NCI-H1694 treated with DMSO at 0.1 percent for 48 hours (cell line): ENCODE results near the gene CBLN4.

Experiments
- DNase-seq: peaks from one replicate; lab custom pipeline; 2025; lab: John Stamatoyannopoulos, UW

The CBLN4 gene

DNA sequence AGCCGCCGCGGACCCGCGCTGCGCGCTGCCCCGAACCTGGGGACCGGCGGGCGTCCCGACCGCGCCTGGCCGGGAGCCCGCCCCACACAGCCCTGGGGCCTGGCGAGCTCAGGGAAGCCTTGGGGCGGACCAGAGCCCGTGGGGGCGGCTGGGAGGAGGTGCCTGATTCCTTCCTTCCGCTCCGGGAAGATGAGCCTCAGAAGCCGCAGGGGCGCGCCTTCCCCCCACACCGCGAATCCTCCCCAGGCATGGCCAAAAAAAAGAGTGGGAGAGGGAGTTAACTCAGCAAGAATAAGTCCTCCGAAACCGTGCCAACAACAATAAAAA lies at the start of gene CBLN4:
TSS of gene CBLN4 (minus strand) at position 131 of the 327 bp plus-strand sequence. CDS start 1,348 bp downstream, outside the sequence.
- DNase-seq = no peak

DNA sequence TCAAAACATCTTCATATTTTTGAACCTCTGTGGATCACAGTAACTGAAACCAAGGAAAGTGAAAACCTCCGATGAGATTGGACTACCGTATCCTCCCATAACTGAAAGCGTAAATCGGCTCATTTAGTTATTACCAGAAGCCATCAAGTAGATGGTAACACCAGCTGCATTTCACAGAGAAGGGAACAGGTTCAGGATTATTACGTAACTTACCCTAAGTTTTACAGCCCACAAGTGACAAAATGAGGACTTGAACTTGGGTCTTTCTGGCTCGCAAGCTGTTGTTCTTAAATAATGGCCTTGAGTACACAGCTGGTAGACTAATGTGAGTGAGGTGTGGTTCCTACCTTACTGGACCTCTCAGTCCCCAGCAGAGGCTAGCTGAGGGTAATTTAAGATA lies 37.9 kb upstream of the CBLN4 start:
- DNase-seq = no peak

DNA sequence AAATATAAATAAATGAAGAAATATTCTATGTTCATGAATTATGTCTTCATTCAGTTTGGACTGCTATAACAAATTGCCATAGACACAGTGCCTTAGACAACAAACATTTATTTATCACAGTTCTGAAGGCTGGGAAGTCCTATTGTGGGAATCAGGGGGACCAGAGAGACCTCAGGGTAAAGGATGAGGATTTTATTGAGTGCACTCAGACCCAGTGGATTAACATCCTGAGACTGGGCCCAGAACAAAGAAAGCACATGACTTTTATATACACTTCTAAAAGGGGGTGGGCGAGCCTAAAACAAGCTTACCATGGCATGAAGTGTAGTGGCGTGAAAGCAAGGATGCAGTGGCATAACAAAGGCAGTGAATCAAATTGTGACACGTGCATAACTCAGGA lies 26.9 kb upstream of the CBLN4 start:
- DNase-seq = no peak

DNA sequence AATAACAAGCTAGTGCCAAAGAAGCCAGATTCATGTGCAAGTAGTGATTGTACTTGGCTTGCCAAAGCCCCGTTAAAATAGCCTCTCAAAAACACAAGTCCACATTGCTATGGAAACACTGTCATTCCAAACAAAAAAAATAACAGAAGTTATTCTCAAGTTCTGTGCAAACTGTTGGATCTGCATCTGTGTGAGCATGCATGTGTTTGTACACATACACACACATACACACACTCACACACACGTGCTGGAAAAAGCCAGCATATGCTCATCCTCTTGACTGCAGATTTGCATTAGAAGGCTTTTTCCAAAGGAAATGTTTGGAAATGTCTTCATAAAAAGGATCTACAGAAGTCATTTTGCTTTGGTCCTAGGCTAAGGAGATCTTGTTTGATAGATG lies 13.4 kb upstream of the CBLN4 start:
- no peak for DNase-seq

DNA sequence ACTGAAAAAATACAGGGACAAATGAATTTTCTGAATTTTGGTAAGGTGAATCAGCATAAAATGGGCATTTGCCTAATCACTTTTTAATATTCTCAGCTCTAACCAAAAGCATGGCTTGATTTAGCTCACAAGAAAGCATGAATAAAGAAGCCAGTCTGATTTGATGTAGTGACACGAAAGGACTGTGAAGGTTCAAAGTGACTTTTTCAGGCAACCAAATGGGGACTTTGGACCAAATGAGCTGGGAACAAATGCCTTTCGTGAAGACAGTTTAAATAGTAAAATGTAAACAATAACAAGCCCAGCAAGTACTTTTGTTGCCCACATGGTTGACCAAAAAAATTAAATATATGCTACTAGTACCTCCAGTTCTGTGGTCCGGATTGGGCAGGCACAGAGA lies 12.9 kb upstream of the CBLN4 start:
- DNase-seq = no peak

DNA sequence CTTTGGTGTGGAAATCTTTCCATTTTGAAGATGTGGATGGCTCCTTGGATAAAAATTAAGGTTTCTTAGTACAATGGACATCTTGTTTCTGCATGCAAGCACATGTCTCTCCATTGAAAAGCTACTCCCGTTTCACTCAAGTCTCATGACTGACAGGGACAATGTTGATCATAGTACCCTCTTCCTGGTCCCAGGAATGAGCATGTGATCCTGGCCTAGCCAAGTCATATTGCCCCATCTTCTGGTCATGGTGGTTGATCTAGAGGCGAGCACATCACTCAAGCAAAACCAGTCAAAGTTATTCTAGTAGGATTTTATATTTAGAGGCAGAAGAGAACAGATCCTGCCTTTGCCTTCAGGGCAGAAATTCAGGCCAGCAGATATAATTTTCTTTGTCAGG lies 12.2 kb upstream of the CBLN4 start:
- DNase-seq = no peak

DNA sequence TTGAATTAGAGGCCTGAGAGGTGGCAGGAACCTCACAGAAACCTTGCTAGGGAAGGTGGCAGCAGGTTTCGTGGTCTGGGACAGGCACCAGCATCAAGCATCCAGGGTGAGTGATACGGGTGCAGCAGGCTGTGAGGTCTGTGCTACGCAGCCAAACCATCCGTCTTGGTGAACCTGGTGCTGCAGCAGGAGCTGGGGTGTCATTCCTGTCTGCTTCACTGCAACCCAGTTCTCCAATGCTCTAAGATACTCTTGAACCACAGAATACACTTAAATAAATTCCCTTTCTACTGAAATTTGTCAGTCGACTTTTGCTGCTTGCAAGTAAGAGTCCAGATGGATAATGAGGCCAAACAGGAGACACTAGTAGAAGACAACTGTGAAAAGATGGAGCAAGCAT lies 9.7 kb upstream of the CBLN4 start:
- DNase-seq = no peak

DNA sequence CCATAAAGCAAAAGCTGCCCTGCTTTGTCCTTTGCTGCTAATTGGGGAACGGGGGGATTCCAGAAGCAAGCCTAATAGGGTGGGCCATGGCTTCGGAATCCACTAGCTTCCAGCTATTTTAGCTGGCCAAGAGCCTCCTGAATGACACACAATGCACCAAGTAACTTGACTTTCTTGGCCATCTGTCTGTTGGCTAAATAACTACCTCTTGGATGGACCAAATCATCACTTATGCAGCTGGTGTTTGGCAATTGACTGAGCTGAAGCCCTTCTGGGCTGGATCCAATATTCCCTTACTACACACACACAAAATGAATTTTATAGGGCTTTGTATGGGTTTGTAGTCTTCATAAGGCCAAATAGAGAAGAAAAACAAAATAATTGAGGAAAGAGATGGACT lies 8.8 kb upstream of the CBLN4 start:
- no peak for DNase-seq

DNA sequence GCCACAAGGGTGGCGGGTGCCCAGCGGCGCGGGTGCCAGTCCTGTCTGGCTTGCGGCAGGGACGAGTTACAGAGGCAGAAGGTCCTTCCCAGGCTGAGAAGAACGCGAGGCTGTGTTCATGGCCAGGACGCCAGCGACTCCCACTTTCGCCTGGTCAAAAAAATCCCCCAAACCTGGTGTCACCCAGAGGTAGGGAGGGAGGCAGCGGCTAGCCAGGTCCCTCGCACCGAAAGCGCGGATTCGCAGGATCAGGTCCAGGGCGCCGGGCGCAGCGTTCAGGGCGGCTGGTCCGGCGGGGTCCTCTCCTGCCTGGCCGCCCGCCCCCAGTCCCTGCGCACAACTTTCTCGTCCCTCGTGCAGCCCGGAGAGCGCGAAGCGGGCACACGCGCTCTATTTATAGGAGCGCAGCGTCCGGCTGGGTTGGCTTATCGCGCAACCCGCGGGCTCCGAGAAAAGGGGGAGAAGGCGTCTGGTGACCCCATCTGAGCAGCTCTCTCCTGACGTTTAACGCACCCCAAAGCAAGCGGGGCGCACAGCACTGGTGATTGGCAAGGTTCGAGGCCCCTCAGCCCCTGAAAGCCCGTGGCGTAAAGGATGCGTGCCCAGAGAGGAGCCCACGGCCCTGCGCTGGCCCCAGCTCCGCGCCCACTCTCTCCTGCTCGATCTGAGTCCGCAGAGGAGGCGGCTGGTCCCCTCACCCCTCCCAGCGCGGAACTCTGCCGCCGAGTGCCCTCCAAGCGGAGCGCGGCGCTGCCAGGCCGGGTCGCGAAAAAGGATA lies 519 bp downstream of the CBLN4 start:
- DNase-seq = no peak

DNA sequence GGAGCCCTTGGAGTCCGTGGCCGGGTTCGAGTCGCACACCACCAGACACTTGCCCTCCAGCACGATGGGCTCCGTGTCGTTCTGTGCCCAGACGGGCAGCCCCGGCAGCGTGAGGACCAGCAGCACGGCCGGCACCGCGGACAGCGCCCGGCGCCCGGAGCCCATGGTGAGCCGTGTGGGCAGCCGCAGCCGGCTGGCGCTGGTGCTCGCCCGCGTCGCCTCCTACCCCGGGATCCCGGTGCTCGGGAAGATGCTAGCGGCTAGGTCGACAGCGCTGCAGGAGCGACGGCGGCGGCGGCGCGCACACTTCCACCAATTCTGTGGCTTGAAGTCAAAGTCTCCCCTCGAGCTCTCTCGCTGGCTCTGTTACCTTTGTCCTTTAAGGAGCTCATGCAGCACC lies 1.3 kb downstream of the CBLN4 start:
- DNase-seq = no peak

DNA sequence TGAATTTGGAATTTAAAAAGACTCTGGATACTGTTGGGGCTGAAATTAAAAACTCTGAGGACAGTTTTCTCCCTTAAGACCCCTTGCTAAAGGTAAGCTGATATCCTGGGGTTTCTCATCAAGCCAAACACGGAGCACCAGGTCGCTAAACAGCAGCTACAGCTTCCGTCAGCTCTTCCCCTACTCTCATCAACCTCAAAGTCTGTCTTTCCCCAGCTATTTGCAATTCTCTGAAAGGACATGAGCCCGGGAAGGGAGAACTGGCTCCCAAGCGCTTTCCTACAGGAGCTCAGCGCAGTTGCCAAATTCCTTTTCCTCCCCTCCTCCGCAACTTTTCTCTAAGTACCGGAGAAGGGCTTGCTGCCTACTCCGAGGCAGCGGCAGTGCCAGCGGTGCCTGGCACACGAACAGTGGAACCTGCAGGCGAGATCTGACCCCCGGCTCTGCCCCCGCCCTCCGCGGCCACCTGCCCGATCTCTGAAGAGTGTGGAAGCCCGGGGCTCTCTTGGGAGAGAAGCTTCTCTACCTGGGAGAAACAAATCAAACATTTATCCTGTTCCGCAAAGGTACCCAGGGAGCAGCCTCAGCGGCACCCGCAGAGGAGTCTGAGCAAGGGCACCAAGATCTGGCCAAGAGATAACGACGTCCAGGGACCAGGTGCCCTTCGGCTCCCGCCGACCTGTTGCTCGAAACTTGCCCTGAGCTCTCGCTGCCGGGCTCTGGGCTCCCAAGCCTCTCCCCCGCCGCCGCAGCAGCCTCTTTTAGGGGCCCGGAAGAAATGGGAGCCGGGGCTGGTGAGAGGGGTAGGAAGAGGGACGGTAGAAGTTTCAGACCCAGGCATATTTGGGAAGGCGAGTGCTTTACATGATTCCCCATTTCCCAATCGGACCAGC lies 2.2 kb downstream of the CBLN4 start:
- no peak for DNase-seq

DNA sequence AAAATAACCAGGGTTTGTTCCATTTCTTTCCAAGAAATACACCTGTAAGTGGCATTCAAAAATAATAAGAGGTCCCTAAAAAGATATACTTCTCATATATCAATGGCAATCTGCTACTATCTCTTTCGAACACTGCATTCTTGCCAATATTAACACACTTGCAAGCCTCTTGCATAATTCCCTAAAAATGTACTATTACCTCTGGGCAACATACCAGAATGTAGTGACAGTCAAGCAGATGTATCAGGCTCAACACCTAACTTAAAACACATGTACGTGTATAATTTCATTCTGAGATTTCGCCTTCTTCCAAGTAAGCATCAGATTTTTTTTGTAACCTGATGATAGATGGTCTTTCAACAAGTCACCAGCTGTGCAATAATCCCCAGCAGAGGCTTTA lies 3.4 kb downstream of the CBLN4 start:
- DNase-seq = no peak

DNA sequence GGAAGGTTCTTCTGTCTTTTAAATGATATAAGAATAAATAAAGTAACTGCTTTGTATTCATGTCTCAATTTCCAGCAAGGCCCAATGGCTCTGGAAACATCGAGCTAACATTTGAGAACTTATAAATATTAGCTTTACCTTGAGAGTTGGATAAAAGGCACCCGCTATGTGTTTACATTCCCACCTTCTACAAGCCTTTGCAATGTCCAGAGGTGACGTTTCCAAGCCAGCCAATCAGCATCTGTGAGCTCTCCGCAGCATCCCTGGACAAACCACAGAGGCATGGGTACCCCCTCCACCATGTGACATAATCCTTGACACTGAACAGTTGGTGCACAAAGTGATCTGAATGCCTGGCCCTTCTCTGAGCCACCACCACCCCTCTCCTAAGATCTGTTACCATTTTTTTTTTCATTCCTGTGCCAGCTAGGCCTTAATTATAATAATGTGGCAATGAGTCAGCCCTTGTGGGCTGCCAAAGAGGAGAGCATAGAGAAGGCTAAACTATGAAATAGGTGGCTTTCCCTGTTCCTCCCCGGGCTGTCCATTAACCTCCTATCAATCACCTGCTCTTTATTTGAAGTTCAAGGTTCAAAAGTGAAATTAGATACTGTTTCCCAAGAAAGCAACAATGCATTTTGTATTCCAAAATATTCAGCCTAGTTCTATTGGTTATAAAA lies 4.1 kb downstream of the CBLN4 start:
- DNase-seq = no peak

DNA sequence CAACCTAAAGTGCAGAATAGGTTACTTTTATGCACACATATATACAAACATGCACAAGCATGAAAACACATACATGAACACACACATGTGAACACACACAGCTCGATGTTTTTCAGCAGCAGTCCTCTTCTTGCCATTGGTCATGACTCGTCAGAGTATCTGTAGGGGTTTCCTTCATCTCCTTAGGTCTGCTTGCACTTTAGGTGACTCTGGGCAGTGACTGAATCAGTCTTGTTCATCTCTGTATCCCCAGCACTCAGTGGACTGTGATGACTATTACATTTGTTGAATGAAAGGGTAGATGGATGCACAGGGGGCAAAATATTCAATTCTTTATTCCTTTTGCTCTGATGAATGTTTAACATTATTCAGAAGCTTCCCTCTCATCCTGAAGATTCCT lies 26.8 kb downstream of the CBLN4 start:
- no peak for DNase-seq

DNA sequence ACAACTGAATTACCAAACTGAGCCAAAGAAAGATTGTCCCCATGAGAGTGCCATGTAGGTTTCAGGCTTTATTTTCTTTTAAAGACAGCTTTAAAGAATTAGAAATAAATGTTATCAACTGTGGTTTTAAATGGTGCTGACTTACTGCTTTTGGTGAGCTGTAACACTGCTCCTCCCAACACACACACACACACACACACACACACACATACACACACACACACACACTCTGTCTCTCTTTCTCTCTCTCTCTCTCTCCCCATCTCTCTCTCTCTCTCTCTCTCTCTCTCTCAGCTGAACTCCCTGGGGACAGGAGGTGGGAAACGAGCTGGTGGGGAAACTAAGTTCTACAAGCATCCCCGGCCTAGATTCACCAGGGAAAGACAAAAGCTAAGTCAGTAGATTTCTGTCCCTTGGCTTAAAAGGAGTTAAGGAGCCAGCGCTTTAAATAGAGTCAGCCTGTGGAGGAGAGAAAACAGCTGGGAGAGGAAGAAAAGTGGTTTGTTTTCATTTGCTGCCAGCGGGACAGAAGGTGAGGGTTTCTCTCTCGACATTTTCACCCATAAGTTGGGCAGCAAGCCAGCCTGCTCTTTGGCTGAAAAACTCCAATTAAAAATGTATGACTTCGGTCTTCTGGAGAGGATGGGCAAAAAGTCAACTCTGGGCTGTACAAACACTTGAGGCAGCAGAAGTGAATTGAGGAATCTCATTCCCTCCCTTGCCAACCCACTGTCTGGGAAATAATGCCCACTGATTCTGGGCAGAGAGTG lies 27.4 kb downstream of the CBLN4 start:
- DNase-seq = no peak

DNA sequence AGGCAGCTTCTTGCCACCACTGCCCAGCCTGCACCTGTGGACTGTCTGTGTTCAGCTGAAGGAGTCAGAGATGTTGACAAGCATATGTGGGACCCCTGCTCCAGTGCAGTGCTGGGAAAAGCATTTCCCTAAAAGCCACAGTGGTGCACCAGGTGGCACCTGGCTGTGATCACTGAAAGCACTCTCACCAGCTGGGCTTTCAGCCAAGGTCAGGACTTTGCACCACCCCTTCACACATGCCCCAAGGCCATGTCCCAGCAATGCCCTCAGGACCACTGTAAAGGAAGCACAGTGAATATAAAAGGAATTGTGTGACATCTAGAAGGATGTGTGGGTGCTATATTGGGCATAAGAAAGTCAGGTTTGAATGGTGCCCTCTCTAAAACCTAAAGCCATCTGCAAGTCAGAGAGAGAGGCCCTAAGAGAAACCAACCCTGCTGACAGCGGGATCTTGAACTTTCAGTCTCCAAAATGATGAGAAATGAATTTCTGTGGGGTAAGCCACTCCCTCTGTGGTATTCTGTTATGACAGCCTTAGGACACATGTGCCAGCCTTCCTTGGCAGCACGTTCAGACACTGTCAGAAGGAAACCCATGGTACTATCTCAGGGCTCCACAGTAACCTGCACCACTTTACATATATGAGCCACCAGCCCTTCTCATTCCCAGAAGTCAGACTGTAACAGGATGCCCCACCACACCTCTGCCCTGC lies 30.7 kb downstream of the CBLN4 start:
- DNase-seq = no peak

DNA sequence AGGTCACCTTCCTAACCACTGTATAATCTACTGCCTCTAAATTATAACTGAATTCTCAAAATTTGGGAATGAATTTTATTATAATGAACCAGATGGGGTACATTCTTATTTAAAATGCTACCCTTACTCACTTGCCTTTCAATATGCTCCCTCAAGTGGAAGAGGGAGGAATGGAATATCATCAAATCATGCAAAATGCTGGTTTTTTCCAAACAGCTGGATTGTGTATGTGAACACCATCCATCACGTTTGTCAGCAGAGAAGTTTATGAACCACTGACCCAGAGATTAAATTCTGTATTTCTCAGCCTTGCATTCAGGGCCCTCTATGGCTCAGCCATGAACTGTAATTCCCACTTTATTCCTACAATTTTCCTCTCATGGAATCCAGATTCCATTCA lies 40.5 kb downstream of the CBLN4 start:
- no peak for DNase-seq

DNA sequence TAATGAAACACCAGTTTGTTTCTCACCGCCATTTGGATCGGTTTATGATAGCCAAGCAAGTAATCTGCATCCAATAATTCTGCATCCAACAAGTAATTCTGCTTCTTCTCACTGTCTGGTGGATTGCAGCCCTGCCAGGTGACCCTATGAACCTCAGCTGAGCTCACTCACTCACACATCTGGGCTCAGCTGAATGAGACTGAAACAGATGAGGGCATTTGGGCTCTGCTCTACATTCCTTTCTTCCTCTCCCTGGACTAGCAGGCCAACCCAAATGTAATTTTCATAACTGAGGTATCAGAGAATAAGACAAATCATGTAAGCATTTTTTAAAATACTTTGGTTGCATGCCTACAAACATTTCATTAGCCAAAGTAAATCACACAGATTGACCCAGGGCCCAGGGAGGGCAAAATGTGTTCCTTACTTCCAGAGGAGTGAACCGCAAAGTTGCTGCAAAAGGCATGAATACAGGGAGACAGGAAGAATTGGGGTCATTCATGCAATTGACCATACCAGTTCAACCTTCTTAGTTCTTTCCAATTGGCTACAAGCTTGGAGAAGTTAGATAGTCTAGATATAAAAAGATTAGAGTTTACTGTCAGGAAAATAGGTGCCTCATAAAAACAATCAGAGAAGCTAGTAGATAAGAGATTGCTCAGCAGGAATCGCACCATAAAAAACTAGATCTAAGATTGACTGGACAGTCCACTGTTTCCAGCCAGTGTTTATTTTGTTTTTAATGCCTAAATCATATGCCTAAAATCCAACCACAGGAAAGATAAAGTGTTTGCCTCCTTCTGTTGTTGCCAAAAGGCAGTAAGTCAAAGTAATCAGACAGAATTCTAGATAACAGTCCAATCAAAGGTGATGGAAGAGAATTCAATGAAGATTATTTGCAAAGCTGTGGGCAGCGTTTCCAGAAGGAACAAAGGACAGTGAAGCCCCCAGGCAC lies 43.7 kb downstream of the CBLN4 start:
- no peak for DNase-seq

DNA sequence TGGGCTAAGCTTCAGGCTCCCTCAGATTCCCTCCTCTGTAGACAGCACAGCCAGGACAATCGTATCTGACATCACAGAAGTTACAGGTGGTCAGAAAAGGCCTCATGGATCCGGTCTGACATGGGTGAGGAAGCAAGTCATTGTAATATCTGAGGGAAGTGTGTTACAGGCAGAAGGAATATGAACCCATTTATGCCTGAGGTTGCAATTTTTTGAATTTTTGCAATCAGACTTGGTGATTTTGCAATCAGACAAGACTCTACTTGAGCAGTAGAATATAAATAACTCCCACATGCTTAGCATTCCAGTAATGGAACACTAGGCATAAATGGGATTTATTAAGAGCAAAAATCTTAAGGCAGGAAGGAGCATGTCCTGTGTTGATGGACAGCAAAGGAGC lies 52.1 kb downstream of the CBLN4 start:
- no peak for DNase-seq

DNA sequence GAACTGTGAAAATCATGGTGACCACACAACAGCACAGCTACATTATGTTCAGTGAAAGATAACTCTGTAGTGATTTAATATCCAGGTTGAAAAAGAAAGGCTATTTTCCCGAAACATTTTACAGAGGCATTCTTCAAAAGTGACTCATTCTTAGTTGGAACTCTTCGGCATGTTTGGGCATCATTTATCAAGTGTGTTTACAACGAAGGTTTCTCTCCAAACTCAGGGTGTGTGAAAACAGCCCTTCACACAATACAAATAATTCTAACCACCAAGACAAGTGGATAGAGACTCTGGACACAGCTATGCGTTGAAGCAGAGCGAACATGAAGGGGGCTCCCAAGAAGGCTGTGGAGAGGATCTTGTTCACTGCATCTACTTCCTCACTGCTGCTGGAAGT lies 57.6 kb downstream of the CBLN4 start:
- DNase-seq = no peak
